ENCODE data around the gene PITPNC1. TPM values are rescaled to one million over a fixed set of nuclear protein-coding genes. Genes with fewer than 3 reads are reported as not detected.
"Not testable (repeated sequence)": the region's sequence is repeated elsewhere in the genome, so short reads cannot be mapped to it uniquely, and the experiment has no call there.

Gene PITPNC1
- total RNA-seq, 1 experiment from 2014 or later = 40.1 TPM

DNA sequence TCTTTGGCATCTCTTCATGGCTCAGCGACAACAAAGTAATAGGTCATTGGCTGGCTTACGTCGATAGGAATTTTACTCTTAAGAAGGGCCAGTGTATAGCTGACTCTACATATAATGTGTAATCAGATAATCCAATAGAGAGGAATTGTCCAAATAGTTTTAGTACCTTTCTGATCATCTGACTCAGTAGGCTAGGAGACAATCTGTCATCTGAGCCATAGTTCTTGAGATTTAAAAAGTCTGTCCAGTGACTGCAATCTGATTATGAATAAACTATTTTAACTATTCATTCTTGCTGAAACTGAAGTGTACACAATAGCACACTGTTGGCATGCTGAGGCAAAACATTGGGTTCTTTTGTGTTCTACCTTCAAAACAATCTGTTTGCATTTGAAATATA, 319.3 kb downstream of the PITPNC1 start:
- H3K4me3 Mint-ChIP-seq (ENCODE audit: unreplicated experiment) = no peak overlapping the region
- TF ChIP-seq, protein P1, sequence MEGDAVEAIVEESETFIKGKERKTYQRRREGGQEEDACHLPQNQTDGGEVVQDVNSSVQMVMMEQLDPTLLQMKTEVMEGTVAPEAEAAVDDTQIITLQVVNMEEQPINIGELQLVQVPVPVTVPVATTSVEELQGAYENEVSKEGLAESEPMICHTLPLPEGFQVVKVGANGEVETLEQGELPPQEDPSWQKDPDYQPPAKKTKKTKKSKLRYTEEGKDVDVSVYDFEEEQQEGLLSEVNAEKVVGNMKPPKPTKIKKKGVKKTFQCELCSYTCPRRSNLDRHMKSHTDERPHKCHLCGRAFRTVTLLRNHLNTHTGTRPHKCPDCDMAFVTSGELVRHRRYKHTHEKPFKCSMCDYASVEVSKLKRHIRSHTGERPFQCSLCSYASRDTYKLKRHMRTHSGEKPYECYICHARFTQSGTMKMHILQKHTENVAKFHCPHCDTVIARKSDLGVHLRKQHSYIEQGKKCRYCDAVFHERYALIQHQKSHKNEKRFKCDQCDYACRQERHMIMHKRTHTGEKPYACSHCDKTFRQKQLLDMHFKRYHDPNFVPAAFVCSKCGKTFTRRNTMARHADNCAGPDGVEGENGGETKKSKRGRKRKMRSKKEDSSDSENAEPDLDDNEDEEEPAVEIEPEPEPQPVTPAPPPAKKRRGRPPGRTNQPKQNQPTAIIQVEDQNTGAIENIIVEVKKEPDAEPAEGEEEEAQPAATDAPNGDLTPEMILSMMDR (IDR thresholded peaks at IDR 0.05; ENCODE audit: unreplicated experiment) = no peak
- BruUV-seq (replicated peaks) = no TSS peak
- H3K27ac Mint-ChIP-seq (ENCODE audit: low read depth, unreplicated experiment) = no peak overlapping the region
- H3K4me1 Mint-ChIP-seq (ENCODE audit: insufficient read depth, unreplicated experiment) = no peaks in the 10 kb centered on the region
- ChIA-PET CTCF (interaction anchor here (1.1 to 5.3 kb wide), 2 partner anchors 9 to 321 kb away, joined by 3 to 34 read pairs; no protein-coding TSS in a partner anchor), POLR2A (no interaction called here)
- no peaks in the 10 kb centered on the region for H3K27me3 Mint-ChIP-seq (ENCODE audit: insufficient read depth, unreplicated experiment)
- no peaks in the 10 kb centered on the region for H3K9me3 Mint-ChIP-seq (ENCODE audit: unreplicated experiment)
- no peaks in the 10 kb centered on the region for H3K36me3 Mint-ChIP-seq (ENCODE audit: insufficient read depth, unreplicated experiment)
- intact Hi-C loops (cut with micrococcal nuclease) = no loop called here
- DNase-seq (ENCODE audit: unreplicated experiment) = no peak

DNA sequence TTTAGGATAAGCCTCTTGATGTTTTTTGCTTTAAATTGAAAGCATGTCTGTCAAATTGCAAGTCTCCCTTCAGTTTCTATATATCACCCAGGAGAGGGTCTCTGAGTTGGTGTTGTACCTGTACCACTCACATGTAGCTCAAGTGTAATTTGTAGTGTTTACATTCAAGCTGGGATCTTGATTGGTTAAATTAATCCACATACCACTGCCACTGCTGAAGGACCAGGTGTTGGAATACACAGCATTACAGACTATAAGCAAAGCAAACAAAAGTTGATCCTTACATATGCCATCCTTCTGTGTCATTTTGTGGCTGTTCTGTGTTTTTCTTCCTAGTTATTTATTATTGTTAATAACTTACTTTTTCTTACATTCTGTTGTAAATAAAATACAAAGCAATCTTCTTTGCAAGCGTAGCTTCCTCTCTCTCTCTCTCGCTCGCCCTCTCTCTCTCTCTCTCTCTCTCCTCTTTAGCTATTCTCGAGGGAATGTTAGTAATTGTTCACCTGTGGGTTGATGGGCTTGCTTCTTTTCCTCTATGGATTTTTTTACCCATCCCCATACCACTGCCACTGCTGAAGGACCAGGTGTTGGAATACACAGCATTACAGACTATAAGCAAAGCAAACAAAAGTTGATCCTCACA, 319.9 kb downstream of the PITPNC1 start:
- no peak for DNase-seq (ENCODE audit: unreplicated experiment)
- Mint-ChIP-seq H3K9me3 (ENCODE audit: unreplicated experiment) (no peaks in the 10 kb centered on the region), H3K36me3 (ENCODE audit: insufficient read depth, unreplicated experiment) (no peaks in the 10 kb centered on the region), H3K4me1 (ENCODE audit: insufficient read depth, unreplicated experiment) (no peaks in the 10 kb centered on the region), H3K27ac (ENCODE audit: low read depth, unreplicated experiment) (no peak overlapping the region), H3K4me3 (ENCODE audit: unreplicated experiment) (no peak overlapping the region), H3K27me3 (ENCODE audit: insufficient read depth, unreplicated experiment) (no peaks in the 10 kb centered on the region)
- ChIA-PET POLR2A (no interaction called here), CTCF (interaction anchor here (0.7 to 5.3 kb wide), 4 partner anchors 8 to 322 kb away, joined by 3 to 34 read pairs (median 4); no protein-coding TSS in a partner anchor)
- TF ChIP-seq, protein P1 (IDR thresholded peaks at IDR 0.05; ENCODE audit: unreplicated experiment) = no peak
- intact Hi-C loops (cut with micrococcal nuclease) = no loop called here
- no TSS peak for BruUV-seq (replicated peaks)

DNA sequence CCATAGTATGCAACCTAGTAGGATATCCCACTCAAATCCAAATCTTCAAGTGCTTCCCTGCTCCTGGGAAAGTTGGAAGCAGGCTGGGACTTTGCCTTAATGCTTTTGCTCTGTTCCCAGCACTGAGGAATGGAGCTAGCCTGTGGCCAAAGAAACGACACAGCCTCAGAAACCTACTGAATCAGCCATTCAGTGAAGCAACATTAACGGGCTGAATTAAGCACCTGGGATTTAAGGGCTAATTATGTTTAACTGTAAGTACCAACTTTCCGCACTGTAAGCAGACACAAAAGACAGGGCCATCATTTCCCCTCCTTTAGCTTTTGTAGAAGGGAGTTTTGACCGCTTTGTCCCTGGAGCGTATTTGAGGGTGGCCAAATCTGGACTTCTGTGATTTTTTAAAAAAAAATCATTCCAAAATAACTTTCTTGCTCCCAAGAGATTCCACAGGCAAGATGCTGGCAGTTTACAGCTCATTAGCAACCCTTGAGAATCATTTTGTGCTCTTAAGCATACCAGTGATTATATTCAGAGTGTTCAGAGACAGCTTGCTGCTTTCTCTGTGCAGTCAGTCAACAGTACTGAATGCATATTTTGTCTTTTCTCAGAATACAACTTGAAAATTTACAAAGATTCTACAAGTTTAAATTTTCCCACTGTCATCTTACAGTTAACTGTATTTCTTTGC, 323.1 kb downstream of the PITPNC1 start:
- no peaks in the 10 kb centered on the region for H3K27me3 Mint-ChIP-seq (ENCODE audit: insufficient read depth, unreplicated experiment)
- DNase-seq (ENCODE audit: unreplicated experiment) = no peak
- CTCF ChIA-PET = interaction anchor here (0.6 to 1.5 kb wide), 6 partner anchors 12 to 774 kb away, joined by 3 to 6 read pairs (median 4); no protein-coding TSS in a partner anchor
- POLR2A ChIA-PET = interaction anchor here (1.5 kb wide), 1 partner anchor 18 kb away, joined by 5 read pairs; no protein-coding TSS in a partner anchor
- BruUV-seq (replicated peaks) = no TSS peak
- no peak overlapping the region for H3K4me3 Mint-ChIP-seq (ENCODE audit: unreplicated experiment)
- H3K36me3 Mint-ChIP-seq (ENCODE audit: insufficient read depth, unreplicated experiment) = no peaks in the 10 kb centered on the region
- H3K27ac Mint-ChIP-seq (ENCODE audit: low read depth, unreplicated experiment) = no peak overlapping the region
- no peaks in the 10 kb centered on the region for H3K9me3 Mint-ChIP-seq (ENCODE audit: unreplicated experiment)
- intact Hi-C loops (cut with micrococcal nuclease) = no loop called here
- TF ChIP-seq, protein P1 (IDR thresholded peaks at IDR 0.05; ENCODE audit: unreplicated experiment) = no peak
- H3K4me1 Mint-ChIP-seq (ENCODE audit: insufficient read depth, unreplicated experiment) = no peaks in the 10 kb centered on the region

DNA sequence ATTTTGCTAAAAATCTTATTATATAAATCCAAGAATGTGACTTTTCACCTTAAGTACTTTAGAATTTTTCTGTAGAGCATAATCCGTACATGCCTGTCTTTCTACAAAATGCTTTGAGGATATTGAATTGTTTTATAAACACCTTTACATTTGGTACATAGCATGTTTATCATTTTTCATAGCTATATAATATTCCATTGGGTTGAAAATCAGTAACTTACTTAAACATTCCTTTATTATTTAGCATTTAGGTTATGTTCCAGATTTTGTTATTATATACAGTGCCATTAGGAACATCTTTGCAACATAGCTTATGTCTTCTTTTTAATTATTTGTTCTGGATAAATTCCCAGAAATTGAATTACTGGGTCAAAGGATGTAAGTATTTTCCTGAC, 323.6 kb downstream of the PITPNC1 start:
- no peak overlapping the region for H3K4me3 Mint-ChIP-seq (ENCODE audit: unreplicated experiment)
- no peaks in the 10 kb centered on the region for H3K27me3 Mint-ChIP-seq (ENCODE audit: insufficient read depth, unreplicated experiment)
- H3K4me1 Mint-ChIP-seq (ENCODE audit: insufficient read depth, unreplicated experiment) = no peaks in the 10 kb centered on the region
- TF ChIP-seq, protein P1 (IDR thresholded peaks at IDR 0.05; ENCODE audit: unreplicated experiment) = no peak
- DNase-seq (ENCODE audit: unreplicated experiment) = no peak
- H3K9me3 Mint-ChIP-seq (ENCODE audit: unreplicated experiment) = no peaks in the 10 kb centered on the region
- ChIA-PET POLR2A (interaction anchor here (1.5 kb wide), 1 partner anchor 18 kb away, joined by 5 read pairs; no protein-coding TSS in a partner anchor), CTCF (interaction anchor here (0.6 to 1.5 kb wide), 6 partner anchors 12 to 325 kb away, joined by 3 to 6 read pairs (median 4); no protein-coding TSS in a partner anchor)
- intact Hi-C loops (cut with micrococcal nuclease) = no loop called here
- H3K36me3 Mint-ChIP-seq (ENCODE audit: insufficient read depth, unreplicated experiment) = no peaks in the 10 kb centered on the region
- no TSS peak for BruUV-seq (replicated peaks)
- no peak overlapping the region for H3K27ac Mint-ChIP-seq (ENCODE audit: low read depth, unreplicated experiment)

DNA sequence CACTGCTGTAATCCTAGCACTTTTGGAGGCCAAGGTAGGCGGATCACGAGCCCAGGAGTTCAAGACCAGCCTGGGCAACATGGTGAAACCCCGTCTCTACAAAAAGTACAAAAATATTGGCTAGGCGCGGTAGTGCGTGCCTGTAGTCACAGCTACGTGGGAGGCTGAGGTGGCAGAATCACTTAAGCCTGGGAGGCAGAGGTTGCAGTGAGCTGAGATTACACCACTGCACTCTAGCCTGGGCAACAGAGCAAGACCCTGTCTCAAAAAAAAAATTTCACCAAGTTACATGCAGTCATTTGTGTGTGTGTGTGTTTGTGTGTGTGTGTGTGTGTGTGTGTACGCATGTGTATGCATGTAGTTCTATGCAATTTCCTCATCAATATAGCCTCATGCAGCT, 325.8 kb downstream of the PITPNC1 start:
- H3K27ac Mint-ChIP-seq (ENCODE audit: low read depth, unreplicated experiment); H3K27me3 Mint-ChIP-seq (ENCODE audit: insufficient read depth, unreplicated experiment): not testable (repeated sequence)

More for the DNA sequence above, 325.8 kb downstream of the PITPNC1 start:
- H3K36me3 Mint-ChIP-seq (ENCODE audit: insufficient read depth, unreplicated experiment); BruUV-seq (replicated peaks); H3K4me1 Mint-ChIP-seq (ENCODE audit: insufficient read depth, unreplicated experiment); intact Hi-C loops (cut with micrococcal nuclease); H3K4me3 Mint-ChIP-seq (ENCODE audit: unreplicated experiment); H3K9me3 Mint-ChIP-seq (ENCODE audit: unreplicated experiment); DNase-seq (ENCODE audit: unreplicated experiment): not testable (repeated sequence)
- POLR2A ChIA-PET = interaction anchor here (0.5 to 0.7 kb wide), 3 partner anchors 16 to 381 kb away, joined by 3 to 4 read pairs (median 3); no protein-coding TSS in a partner anchor
- CTCF ChIA-PET = interaction anchor here (1.0 kb wide), 1 partner anchor 15 kb away, joined by 6 read pairs; the partner anchor contains the start of gene NOL11

Measured in MCF 10A (cell line).